ENCODE results near the gene OPTN.

DNA sequence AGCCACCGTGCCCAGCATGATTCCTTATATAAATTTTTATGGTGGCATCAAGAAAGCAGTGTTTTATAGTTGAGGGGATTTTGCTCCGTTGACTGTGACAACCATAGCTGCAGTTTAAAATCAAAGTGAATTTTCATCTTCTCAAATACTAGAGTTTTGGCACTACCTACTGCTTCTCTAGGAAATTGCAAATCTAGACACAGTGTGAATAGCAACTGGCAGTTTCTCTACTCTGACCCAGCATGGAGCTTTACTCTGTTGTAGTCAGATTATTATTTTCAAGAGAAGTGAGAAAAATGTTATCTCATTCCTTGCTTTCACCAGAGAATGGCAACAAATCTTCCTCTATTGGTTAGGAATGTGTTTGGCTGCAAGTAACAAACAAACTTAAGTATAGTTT lies 84.3 kb downstream of the OPTN start:
- TF ChIP-seq, protein P1, sequence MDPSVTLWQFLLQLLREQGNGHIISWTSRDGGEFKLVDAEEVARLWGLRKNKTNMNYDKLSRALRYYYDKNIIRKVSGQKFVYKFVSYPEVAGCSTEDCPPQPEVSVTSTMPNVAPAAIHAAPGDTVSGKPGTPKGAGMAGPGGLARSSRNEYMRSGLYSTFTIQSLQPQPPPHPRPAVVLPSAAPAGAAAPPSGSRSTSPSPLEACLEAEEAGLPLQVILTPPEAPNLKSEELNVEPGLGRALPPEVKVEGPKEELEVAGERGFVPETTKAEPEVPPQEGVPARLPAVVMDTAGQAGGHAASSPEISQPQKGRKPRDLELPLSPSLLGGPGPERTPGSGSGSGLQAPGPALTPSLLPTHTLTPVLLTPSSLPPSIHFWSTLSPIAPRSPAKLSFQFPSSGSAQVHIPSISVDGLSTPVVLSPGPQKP (IDR thresholded peaks at IDR 0.05; ENCODE audit: low read depth, low read length), result no peak
- TF ChIP-seq, protein P2, sequence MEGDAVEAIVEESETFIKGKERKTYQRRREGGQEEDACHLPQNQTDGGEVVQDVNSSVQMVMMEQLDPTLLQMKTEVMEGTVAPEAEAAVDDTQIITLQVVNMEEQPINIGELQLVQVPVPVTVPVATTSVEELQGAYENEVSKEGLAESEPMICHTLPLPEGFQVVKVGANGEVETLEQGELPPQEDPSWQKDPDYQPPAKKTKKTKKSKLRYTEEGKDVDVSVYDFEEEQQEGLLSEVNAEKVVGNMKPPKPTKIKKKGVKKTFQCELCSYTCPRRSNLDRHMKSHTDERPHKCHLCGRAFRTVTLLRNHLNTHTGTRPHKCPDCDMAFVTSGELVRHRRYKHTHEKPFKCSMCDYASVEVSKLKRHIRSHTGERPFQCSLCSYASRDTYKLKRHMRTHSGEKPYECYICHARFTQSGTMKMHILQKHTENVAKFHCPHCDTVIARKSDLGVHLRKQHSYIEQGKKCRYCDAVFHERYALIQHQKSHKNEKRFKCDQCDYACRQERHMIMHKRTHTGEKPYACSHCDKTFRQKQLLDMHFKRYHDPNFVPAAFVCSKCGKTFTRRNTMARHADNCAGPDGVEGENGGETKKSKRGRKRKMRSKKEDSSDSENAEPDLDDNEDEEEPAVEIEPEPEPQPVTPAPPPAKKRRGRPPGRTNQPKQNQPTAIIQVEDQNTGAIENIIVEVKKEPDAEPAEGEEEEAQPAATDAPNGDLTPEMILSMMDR (IDR thresholded peaks at IDR 0.05 in 2 of 3, conservative IDR thresholded peaks at IDR 0.05 in 1 of 3; ENCODE audit: control insufficient read depth in 2 of 3, extremely low read depth in 1 of 3, insufficient read depth in 1 of 3, low read depth in 3 of 3, low read length in 3 of 3), result no peak
- TF ChIP-seq, protein P3, sequence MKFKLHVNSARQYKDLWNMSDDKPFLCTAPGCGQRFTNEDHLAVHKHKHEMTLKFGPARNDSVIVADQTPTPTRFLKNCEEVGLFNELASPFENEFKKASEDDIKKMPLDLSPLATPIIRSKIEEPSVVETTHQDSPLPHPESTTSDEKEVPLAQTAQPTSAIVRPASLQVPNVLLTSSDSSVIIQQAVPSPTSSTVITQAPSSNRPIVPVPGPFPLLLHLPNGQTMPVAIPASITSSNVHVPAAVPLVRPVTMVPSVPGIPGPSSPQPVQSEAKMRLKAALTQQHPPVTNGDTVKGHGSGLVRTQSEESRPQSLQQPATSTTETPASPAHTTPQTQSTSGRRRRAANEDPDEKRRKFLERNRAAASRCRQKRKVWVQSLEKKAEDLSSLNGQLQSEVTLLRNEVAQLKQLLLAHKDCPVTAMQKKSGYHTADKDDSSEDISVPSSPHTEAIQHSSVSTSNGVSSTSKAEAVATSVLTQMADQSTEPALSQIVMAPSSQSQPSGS (IDR thresholded peaks at IDR 0.05; ENCODE audit: low read length), result no peak
- TF ChIP-seq, protein P4, sequence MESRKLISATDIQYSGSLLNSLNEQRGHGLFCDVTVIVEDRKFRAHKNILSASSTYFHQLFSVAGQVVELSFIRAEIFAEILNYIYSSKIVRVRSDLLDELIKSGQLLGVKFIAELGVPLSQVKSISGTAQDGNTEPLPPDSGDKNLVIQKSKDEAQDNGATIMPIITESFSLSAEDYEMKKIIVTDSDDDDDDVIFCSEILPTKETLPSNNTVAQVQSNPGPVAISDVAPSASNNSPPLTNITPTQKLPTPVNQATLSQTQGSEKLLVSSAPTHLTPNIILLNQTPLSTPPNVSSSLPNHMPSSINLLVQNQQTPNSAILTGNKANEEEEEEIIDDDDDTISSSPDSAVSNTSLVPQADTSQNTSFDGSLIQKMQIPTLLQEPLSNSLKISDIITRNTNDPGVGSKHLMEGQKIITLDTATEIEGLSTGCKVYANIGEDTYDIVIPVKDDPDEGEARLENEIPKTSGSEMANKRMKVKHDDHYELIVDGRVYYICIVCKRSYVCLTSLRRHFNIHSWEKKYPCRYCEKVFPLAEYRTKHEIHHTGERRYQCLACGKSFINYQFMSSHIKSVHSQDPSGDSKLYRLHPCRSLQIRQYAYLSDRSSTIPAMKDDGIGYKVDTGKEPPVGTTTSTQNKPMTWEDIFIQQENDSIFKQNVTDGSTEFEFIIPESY (IDR thresholded peaks at IDR 0.05), result no peak
- no peak for TF ChIP-seq CBX5 (IDR thresholded peaks at IDR 0.05; ENCODE audit: low read depth)
- no peak for TF ChIP-seq POLR2A (IDR thresholded peaks at IDR 0.05; ENCODE audit: low read depth, low read length)
- TF ChIP-seq, protein P5, sequence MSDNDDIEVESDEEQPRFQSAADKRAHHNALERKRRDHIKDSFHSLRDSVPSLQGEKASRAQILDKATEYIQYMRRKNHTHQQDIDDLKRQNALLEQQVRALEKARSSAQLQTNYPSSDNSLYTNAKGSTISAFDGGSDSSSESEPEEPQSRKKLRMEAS (IDR thresholded peaks at IDR 0.05; ENCODE audit: low read depth, low read length), result no peak
- no peak for TF ChIP-seq CHD2 (IDR thresholded peaks at IDR 0.05; ENCODE audit: borderline replicate concordance, low read depth, low read length)
- TF ChIP-seq YBX1 (IDR thresholded peaks at IDR 0.05), result no peak
- TF ChIP-seq SP1 (IDR thresholded peaks at IDR 0.05; ENCODE audit: low read depth, low read length), result no peak
- no peak for TF ChIP-seq NR2F1 (conservative IDR thresholded peaks at IDR 0.05)
- no peak for TF ChIP-seq HDAC6 (IDR thresholded peaks at IDR 0.05; ENCODE audit: unreplicated experiment)
- no peak for TF ChIP-seq ZSCAN29 (IDR thresholded peaks at IDR 0.05)
- TF ChIP-seq MTA2 (IDR thresholded peaks at IDR 0.05; ENCODE audit: low read depth), result no peak
